Astrocyte (in vitro differentiated cells and primary cell): ENCODE results near the gene PTPRN2. TPM values are rescaled to one million over a fixed set of nuclear protein-coding genes. Genes with fewer than 3 reads are reported as not detected.

ENCODE experiments used
- DNase-seq: peaks from one replicate; pipeline ENCODE4 v3.0.0-alpha.2; 2010; ENCODE audit warnings: low read depth
- FAIRE-seq: peaks from 2 replicates; lab custom pipeline; 2011; peaks lifted over from hg19 to GRCh38; lab: Jason Lieb, UNC
- H2AFZ ChIP-seq: 2 replicates; pipeline ENCODE4 v1.6.0; 2012; ENCODE audit warnings: low read depth, low read length, inconsistent platforms
- H3K27ac ChIP-seq: 2 replicates; pipeline ENCODE4 v1.5.1; 2011; ENCODE audit warnings: low read depth, low read length, inconsistent platforms
- H3K27me3 ChIP-seq: 2 replicates; pipeline ENCODE4 v1.6.0; 2011; ENCODE audit warnings: low read length, inconsistent platforms; ENCODE audit not compliant: insufficient read depth
- H3K36me3 ChIP-seq: 2 replicates; pipeline ENCODE4 v1.5.1; 2011; ENCODE audit warnings: low read length, inconsistent platforms; ENCODE audit not compliant: insufficient read depth
- H3K4me1 ChIP-seq: 2 replicates; pipeline ENCODE4 v1.5.1; 2011; ENCODE audit warnings: low read length, inconsistent platforms; ENCODE audit not compliant: insufficient read depth
- H3K4me2 ChIP-seq: 2 replicates; pipeline ENCODE4 v1.6.0; 2012; ENCODE audit warnings: low read length, inconsistent platforms
- H3K4me3 ChIP-seq: 2 replicates; pipeline ENCODE4 v1.5.1; 2011; ENCODE audit warnings: low read depth, mild to moderate bottlenecking, low read length, inconsistent platforms; ENCODE audit not compliant: insufficient read depth
- H3K79me2 ChIP-seq: 2 replicates; pipeline ENCODE4 v1.6.0; 2012; ENCODE audit warnings: mild to moderate bottlenecking, low read length, inconsistent platforms; ENCODE audit not compliant: insufficient read depth
- H3K9ac ChIP-seq: 2 replicates; pipeline ENCODE4 v1.6.0; 2012; ENCODE audit warnings: mild to moderate bottlenecking, low read length, inconsistent platforms
- H3K9me3 ChIP-seq: 2 replicates; pipeline ENCODE4 v1.5.1; 2012; ENCODE audit warnings: low read depth, mild to moderate bottlenecking, low read length, inconsistent platforms; ENCODE audit not compliant: insufficient read depth
- H4K20me1 ChIP-seq: 2 replicates; pipeline ENCODE4 v1.6.0; 2012; ENCODE audit warnings: low read length, inconsistent platforms; ENCODE audit not compliant: insufficient read depth
- H3K27ac Mint-ChIP-seq: one replicate; pipeline ENCODE4 v1.8.0; 2021; ENCODE audit warnings: mild to moderate bottlenecking, mixed read lengths; ENCODE audit not compliant: unreplicated experiment
- H3K27me3 Mint-ChIP-seq: one replicate; pipeline ENCODE4 v1.8.0; 2021; ENCODE audit warnings: low read depth, mixed read lengths; ENCODE audit not compliant: unreplicated experiment
- H3K36me3 Mint-ChIP-seq: one replicate; pipeline ENCODE4 v1.8.0; 2021; ENCODE audit warnings: low read depth, mixed read lengths; ENCODE audit not compliant: unreplicated experiment
- H3K4me1 Mint-ChIP-seq: one replicate; pipeline ENCODE4 v1.8.0; 2021; ENCODE audit warnings: low read depth, mixed read lengths; ENCODE audit not compliant: unreplicated experiment
- H3K4me3 Mint-ChIP-seq: one replicate; pipeline ENCODE4 v1.8.0; 2021; ENCODE audit warnings: mild to moderate bottlenecking, moderate library complexity, mixed read lengths; ENCODE audit not compliant: unreplicated experiment
- H3K9me3 Mint-ChIP-seq: one replicate; pipeline ENCODE4 v1.8.0; 2021; ENCODE audit warnings: mild to moderate bottlenecking, mixed read lengths; ENCODE audit not compliant: unreplicated experiment
- CTCF ChIP-seq: IDR thresholded peaks from 2 replicates; pipeline ENCODE4 v1.5.1; 2011; ENCODE audit warnings: low read depth, mild to moderate bottlenecking, inconsistent platforms, low read length, moderate library complexity; ENCODE audit not compliant: insufficient read depth
- EZH2 ChIP-seq: IDR thresholded peaks from 2 replicates; pipeline ENCODE4 v1.6.1; 2012; ENCODE audit warnings: mild to moderate bottlenecking, low read length, inconsistent platforms; ENCODE audit not compliant: insufficient read depth
- total RNA-seq: library from RNA; stranded (reverse); gene quantifications from 2 replicates; pipeline ENCODE4 v1.2.1, GENCODE V29; 2021

The PTPRN2 gene
- total RNA-seq, 1 donor from 2014 or later, result 0.09 TPM

- TF ChIP-seq CTCF (no peak), EZH2 (no peak)
- no peak overlapping the region for H3K27ac Mint-ChIP-seq
- no peaks in the 10 kb centered on the region for H3K27me3 Mint-ChIP-seq
- H3K4me1 Mint-ChIP-seq, result no peaks in the 10 kb centered on the region
- DNase-seq (no peak), FAIRE-seq (no peak)
- no peaks in the 10 kb centered on the region for H3K36me3 ChIP-seq
- no peaks in the 10 kb centered on the region for H3K4me1 ChIP-seq
- H3K36me3 Mint-ChIP-seq, result no peaks in the 10 kb centered on the region
- no peak overlapping the region for H3K4me3 ChIP-seq
- no peak overlapping the region for H3K27ac ChIP-seq
- H3K79me2 ChIP-seq, result no peaks in the 10 kb centered on the region
- H3K27me3 ChIP-seq, result no peaks in the 10 kb centered on the region
- no peak overlapping the region for H2AFZ ChIP-seq
- no peak overlapping the region for H3K9ac ChIP-seq
- H4K20me1 ChIP-seq, result no peaks in the 10 kb centered on the region
- H3K9me3 ChIP-seq, result peaks cover 28% of the 10 kb centered on the region
- H3K4me3 Mint-ChIP-seq, result no peak overlapping the region
- H3K9me3 Mint-ChIP-seq, result peaks cover 13% of the 10 kb centered on the region
- H3K4me2 ChIP-seq, result no peak overlapping the region
Measured at GRCh38 chr7:158135931-158136330, 451.7 kb downstream of the PTPRN2 start.

GRCh38 chr7:158134824-158135223 lies 452.8 kb downstream of the PTPRN2 start:
- Mint-ChIP-seq H3K4me1 (no peaks in the 10 kb centered on the region), H3K27me3 (no peaks in the 10 kb centered on the region), H3K36me3 (no peaks in the 10 kb centered on the region), H3K4me3 (no peak overlapping the region), H3K9me3 (peaks cover 7% of the 10 kb centered on the region), H3K27ac (no peak overlapping the region)
- no peak overlapping the region for H2AFZ ChIP-seq
- no peaks in the 10 kb centered on the region for H3K4me1 ChIP-seq
- no peak overlapping the region for H3K4me3 ChIP-seq
- H3K36me3 ChIP-seq, result no peaks in the 10 kb centered on the region
- no peaks in the 10 kb centered on the region for H3K79me2 ChIP-seq
- no peak overlapping the region for H3K27ac ChIP-seq
- no peaks in the 10 kb centered on the region for H4K20me1 ChIP-seq
- FAIRE-seq, result no peak
- no peak overlapping the region for H3K4me2 ChIP-seq
- no peaks in the 10 kb centered on the region for H3K27me3 ChIP-seq
- H3K9me3 ChIP-seq, result peaks cover 39% of the 10 kb centered on the region
- no peak for DNase-seq
- TF ChIP-seq EZH2 (no peak), CTCF (no peak)
- H3K9ac ChIP-seq, result no peak overlapping the region

- Histone ChIP-seq H3K36me3 (no peaks in the 10 kb centered on the region), H3K4me1 (no peaks in the 10 kb centered on the region), H3K9ac (no peak overlapping the region), H3K27ac (no peak overlapping the region), H2AFZ (no peak overlapping the region), H3K79me2 (no peaks in the 10 kb centered on the region), H4K20me1 (no peaks in the 10 kb centered on the region), H3K9me3 (peaks cover 50% of the 10 kb centered on the region), H3K4me2 (no peak overlapping the region), H3K27me3 (no peaks in the 10 kb centered on the region), H3K4me3 (no peak overlapping the region)
- no peak for DNase-seq
- FAIRE-seq, result no peak
- Mint-ChIP-seq H3K27ac (no peak overlapping the region), H3K36me3 (no peaks in the 10 kb centered on the region), H3K27me3 (no peaks in the 10 kb centered on the region), H3K9me3 (peaks cover 4% of the 10 kb centered on the region), H3K4me3 (no peak overlapping the region), H3K4me1 (no peaks in the 10 kb centered on the region)
- TF ChIP-seq EZH2 (no peak), CTCF (no peak)
Measured at GRCh38 chr7:158133515-158134271, 453.9 kb downstream of the PTPRN2 start.
